ENCODE results near the gene PYCR2.

The PYCR2 gene

GRCh38 chr1:225873281-225873850, 50.7 kb downstream of the PYCR2 start:
- no peak for DNase-seq

GRCh38 chr1:225872075-225872430, 52.0 kb downstream of the PYCR2 start:
- no peak for DNase-seq

- no peak for DNase-seq
Measured at GRCh38 chr1:225871359-225872074, 52.5 kb downstream of the PYCR2 start.

- no peak for DNase-seq
Measured at GRCh38 chr1:225870911-225871310, 53.1 kb downstream of the PYCR2 start.

All from activated CD8-positive, alpha-beta memory T cell treated with anti-CD3 and anti-CD28 coated beads for 24 hours (primary cell).